Measurements from ENCODE around the gene EMP3. TPM values are rescaled to one million over a fixed set of nuclear protein-coding genes. Genes with fewer than 3 reads are reported as not detected.
A peak's percentile ranks its signal among the peaks of the same experiment; 100 is the strongest.

EMP3 gene
- total and polyA plus RNA-seq, 2 of the 13 experiments (the other 11 are each of a cell fraction or from before 2014, with no cell fraction given): 2.2 to 7.8 TPM

- peak; percentile 60 for TF ChIP-seq ZNF687 (CRISPR knock-in tag; IDR thresholded peaks at IDR 0.05)
- TF ChIP-seq XRCC5 (optimal IDR thresholded peaks at IDR 0.05; ENCODE audit: low read length): peak; percentile 20
- TF ChIP-seq FOXC1 (CRISPR knock-in tag; IDR thresholded peaks at IDR 0.05; ENCODE audit: borderline replicate concordance): 0 out of 2 replicates have a peak, but pooled peaks have one; percentile 26
- TF ChIP-seq, protein P1, sequence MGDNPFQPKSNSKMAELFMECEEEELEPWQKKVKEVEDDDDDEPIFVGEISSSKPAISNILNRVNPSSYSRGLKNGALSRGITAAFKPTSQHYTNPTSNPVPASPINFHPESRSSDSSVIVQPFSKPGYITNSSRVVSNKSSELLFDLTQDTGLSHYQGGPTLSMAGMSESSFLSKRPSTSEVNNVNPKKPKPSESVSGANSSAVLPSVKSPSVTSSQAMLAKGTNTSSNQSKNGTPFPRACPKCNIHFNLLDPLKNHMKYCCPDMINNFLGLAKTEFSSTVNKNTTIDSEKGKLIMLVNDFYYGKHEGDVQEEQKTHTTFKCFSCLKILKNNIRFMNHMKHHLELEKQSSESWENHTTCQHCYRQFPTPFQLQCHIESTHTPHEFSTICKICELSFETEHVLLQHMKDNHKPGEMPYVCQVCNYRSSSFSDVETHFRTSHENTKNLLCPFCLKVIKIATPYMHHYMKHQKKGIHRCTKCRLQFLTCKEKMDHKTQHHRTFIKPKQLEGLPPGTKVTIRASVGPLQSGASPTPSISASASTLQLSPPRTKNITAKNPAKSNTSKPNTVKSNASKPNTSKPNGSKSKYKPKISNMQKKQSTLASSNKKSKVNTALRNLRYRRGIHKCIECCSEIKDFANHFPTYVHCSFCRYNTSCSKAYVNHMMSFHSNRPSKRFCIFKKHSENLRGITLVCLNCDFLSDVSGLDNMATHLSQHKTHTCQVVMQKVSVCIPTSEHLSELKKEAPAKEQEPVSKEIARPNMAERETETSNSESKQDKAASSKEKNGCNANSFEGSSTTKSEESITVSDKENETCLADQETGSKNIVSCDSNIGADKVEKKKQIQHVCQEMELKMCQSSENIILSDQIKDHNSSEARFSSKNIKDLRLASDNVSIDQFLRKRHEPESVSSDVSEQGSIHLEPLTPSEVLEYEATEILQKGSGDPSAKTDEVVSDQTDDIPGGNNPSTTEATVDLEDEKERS (CRISPR knock-in tag; IDR thresholded peaks at IDR 0.05): peak; percentile 86
- no peak for TF ChIP-seq ZBTB40 (IDR thresholded peaks at IDR 0.05)
- no peak for TF ChIP-seq ZBTB40 (CRISPR knock-in tag; IDR thresholded peaks at IDR 0.05)
- TF ChIP-seq PATZ1 (CRISPR knock-in tag; IDR thresholded peaks at IDR 0.05): peak; percentile 54
- peak; percentile 66 for TF ChIP-seq THAP11 (CRISPR knock-in tag; IDR thresholded peaks at IDR 0.05)
- TF ChIP-seq FOSL2 (CRISPR knock-in tag; IDR thresholded peaks at IDR 0.05): peak; percentile 33; the same call in 1 of the 2 replicates
These were observed 26.0 kb downstream of the EMP3 start (continued) for GRCh38 chr19:48351341-48351752.
